Ectodermal cell (in vitro differentiated cells): Measurements from ENCODE around the gene ITPR2.

Experiments
- H3K27ac ChIP-seq: 2 replicates; pipeline ENCODE4 v1.7.0; 2013; ENCODE audit warnings: mild to moderate bottlenecking, low read depth, low read length; ENCODE audit not compliant: insufficient read depth, poor library complexity, severe bottlenecking
- H3K27me3 ChIP-seq: 2 replicates; pipeline ENCODE4 v1.7.0; 2013; ENCODE audit warnings: mild to moderate bottlenecking, low read length; ENCODE audit not compliant: insufficient read depth, control insufficient read depth, poor library complexity, severe bottlenecking
- H3K36me3 ChIP-seq: one replicate; pipeline ENCODE4 v1.7.0; 2013; ENCODE audit warnings: low read length; ENCODE audit not compliant: control insufficient read depth, insufficient read depth
- H3K4me1 ChIP-seq: one replicate; pipeline ENCODE4 v1.7.0; 2013; ENCODE audit warnings: low read length; ENCODE audit not compliant: control insufficient read depth, insufficient read depth
- H3K4me3 ChIP-seq: 2 replicates; pipeline ENCODE4 v1.7.0; 2013; ENCODE audit warnings: low read depth, low read length, control low read depth; ENCODE audit not compliant: insufficient read depth
- H3K9me3 ChIP-seq: 2 replicates; pipeline ENCODE4 v1.7.0; 2013; ENCODE audit warnings: mild to moderate bottlenecking, low read length, moderate library complexity; ENCODE audit not compliant: control insufficient read depth
- WGBS, 2 experiments: methylation state at CpG; one replicate each; pipeline ENCODE4 v1.1.7; 2013; ENCODE audit warnings: missing lambda C conversion rate in 2 of 2; 5-methylcytosine and 5-hydroxymethylcytosine counted together

Gene ITPR2

DNA sequence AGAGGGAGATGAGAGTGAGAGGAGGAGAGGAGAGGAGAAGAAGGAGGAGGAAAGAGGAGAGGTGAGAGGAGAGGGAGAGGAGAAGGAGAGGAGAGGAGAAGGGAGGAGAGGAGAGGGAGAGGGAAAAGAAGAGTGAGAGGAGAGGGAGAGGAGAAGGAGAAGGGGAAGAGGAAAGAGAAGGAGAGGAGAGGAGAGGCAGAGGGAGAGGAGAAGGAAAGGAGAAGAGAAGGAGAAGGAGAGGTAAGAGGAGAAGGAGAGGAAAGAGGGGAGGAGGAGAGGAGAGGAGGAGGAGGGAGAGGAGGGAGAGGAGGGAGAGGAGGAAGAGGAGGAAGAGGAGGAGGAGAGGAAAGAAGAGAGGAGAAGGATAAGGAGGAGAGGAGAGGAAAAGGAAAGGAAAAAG, 266.8 kb downstream of the ITPR2 start:
- Histone ChIP-seq H3K9me3 (no peaks in the 10 kb centered on the region), H3K4me3 (no peak overlapping the region), H3K36me3 (no peaks in the 10 kb centered on the region), H3K4me1 (no peaks in the 10 kb centered on the region), H3K27ac (no peak overlapping the region), H3K27me3 (no peaks in the 10 kb centered on the region)

DNA sequence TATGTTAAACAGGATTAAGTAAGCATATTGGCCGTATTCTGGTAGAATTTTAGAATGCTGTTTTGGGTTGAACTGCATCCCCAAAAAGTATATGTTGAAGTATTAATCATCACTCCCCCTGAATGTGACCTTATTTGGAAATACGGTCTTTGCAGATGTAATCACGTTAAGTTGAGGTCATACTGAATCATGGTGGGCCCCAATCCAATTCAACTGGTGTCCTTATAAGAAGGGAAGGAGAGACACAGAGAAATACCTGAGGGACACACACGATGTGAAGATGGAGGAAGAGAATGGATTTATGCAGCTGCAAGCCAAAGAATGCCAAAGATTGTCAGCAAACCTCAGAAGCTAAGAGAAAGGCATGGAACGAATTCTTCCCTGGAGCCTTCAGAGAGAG, 268.6 kb downstream of the ITPR2 start:
- WGBS, 2 experiments: 72 to 91% methylated on average over 4 to 5 of the region's 5 CpGs
- no peaks in the 10 kb centered on the region for H3K36me3 ChIP-seq
- H3K9me3 ChIP-seq: no peaks in the 10 kb centered on the region
- no peaks in the 10 kb centered on the region for H3K27me3 ChIP-seq
- H3K27ac ChIP-seq: no peak overlapping the region
- H3K4me3 ChIP-seq: no peak overlapping the region
- H3K4me1 ChIP-seq: no peaks in the 10 kb centered on the region

DNA sequence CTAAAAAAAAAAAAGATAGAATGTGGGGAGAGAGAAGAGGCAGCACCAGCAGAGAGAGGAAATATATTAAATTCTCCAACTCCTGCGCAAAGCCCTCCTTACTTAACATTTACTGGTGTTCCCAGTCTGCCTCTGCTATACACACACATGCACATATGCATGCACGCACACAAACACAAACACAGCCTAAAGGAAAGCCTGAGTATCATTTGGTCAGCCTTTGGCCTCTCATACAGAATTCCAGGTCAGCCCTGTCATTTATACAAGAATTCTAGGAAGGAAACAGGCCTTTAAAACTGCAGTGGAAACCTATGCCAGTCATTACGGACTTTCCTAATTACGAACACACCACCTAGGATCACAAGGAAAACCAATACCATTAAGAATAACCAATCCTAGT, 269.4 kb downstream of the ITPR2 start:
- Histone ChIP-seq H3K9me3 (no peaks in the 10 kb centered on the region), H3K4me3 (no peak overlapping the region), H3K27me3 (no peaks in the 10 kb centered on the region), H3K36me3 (no peaks in the 10 kb centered on the region), H3K27ac (no peak overlapping the region), H3K4me1 (no peaks in the 10 kb centered on the region)
- 89 to 93% methylated on average over 4 of the region's 4 CpGs for WGBS, 2 experiments

DNA sequence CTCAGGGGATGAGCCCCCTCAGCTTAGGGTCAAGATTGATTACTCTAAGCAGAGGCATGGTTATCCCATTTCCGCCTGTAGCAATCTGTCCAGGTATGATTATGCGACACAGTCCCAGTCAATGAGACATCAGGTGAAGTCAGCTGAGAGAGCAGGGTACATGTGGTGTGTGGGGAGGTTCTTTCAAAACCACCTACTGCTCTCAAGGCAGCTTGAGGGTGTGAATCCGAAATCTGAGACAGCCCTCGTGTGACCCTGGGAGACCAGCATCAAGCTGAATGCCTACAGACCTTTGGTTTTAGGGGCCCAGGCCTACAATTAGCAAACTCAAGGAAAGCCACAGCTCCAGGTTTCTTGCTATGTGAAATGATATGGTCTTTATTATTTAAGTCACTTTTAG, 275.7 kb downstream of the ITPR2 start:
- Histone ChIP-seq H3K4me3 (no peak overlapping the region), H3K4me1 (no peaks in the 10 kb centered on the region), H3K9me3 (no peaks in the 10 kb centered on the region), H3K36me3 (no peaks in the 10 kb centered on the region), H3K27me3 (no peaks in the 10 kb centered on the region), H3K27ac (no peak overlapping the region)
- 88 to 92% methylated on average over 4 of the region's 4 CpGs for WGBS, 2 experiments

DNA sequence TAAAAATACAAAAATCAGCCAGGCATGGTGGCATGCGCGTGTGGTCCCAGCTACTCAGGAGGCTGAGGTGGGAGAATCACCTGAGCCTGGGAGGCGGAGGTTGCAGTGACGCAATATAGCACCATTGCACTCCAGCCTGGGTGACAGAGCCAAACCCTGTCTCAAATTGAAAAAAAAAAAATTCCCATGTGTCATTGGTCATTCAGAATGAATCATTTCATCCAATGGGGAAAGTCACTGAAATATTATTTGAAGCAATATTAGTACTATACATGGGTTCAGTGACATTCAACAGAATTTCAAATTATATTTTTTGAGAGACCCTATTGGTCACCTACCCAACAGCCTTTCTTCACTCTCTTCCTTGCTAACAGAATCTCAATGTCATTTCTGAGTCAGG, 276.1 kb downstream of the ITPR2 start:
- 93 to 98% methylated on average over 4 of the region's 4 CpGs for WGBS, 2 experiments
- Histone ChIP-seq H3K4me1 (no peaks in the 10 kb centered on the region), H3K36me3 (no peaks in the 10 kb centered on the region), H3K27ac (no peak overlapping the region), H3K9me3 (no peaks in the 10 kb centered on the region), H3K27me3 (no peaks in the 10 kb centered on the region), H3K4me3 (no peak overlapping the region)

DNA sequence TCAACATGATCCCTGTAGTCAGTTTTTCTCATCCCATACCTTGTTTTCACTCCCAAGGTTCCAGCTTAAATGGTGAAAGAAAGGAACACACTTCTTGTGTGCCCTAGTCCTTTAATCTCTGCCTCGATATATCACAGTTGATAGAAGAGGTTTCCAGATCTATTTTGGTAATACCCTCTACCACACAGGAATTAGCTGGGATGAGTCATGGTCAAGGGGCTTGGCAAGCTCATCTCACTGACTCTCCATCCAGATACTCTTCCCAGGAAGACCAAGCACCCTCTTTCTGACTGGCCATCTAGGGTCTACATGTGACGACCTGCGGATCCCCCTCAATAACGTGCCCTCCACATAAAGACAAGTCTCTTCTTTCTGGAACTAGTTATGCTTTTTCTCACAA, 277.9 kb downstream of the ITPR2 start:
- Histone ChIP-seq H3K9me3 (no peaks in the 10 kb centered on the region), H3K27ac (no peak overlapping the region), H3K27me3 (no peaks in the 10 kb centered on the region), H3K36me3 (no peaks in the 10 kb centered on the region), H3K4me3 (no peak overlapping the region), H3K4me1 (no peaks in the 10 kb centered on the region)
- WGBS, 2 experiments: 95% methylated on average over 3 to 4 of the region's 4 CpGs

DNA sequence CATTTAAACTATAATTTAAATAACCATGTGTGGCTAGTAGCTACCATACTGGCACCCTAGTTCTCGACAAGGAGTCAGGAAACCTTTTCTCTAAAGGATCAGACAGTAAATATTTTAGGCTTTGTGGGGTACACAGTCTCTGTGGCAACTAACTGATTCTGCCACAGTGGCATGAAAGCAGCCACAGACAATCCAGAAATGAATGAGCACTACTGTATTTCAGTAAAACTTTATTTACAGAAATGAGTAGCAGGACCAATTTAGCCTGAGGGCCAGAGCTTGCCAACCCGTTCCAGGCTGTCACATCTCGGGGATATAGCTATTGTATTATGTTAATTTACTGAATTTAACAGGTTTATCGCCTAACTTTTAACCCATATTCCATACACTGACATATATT, 278.7 kb downstream of the ITPR2 start:
- WGBS, 2 experiments: 85 to 90% methylated on average over 2 of the region's 4 CpGs
- Histone ChIP-seq H3K4me1 (no peaks in the 10 kb centered on the region), H3K27me3 (no peaks in the 10 kb centered on the region)

DNA sequence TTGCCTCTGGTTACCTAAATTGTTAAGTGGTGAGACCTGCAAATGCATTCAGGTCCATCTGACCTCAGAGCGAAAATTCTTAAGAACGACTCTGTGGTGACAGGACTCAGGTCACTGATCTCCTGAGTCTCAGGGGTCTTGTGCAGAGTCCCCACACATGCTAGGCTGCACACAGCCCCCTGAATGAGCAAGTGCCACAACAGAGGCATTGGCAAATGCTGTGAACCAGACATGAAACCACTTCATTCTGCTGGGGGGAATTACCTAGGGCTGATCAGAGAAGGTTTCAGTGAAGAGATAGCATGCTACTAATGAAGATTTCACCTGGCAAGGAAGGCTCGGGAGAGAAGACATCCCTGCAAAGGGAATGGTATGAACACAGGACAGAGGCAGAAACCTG, 281.6 kb downstream of the ITPR2 start:
- Histone ChIP-seq H3K4me3 (no peak overlapping the region), H3K27ac (no peak overlapping the region), H3K27me3 (no peaks in the 10 kb centered on the region), H3K9me3 (no peaks in the 10 kb centered on the region), H3K4me1 (no peaks in the 10 kb centered on the region), H3K36me3 (no peaks in the 10 kb centered on the region)
- 90 to 92% methylated on average over 3 of the region's 3 CpGs for WGBS, 2 experiments

More for the DNA sequence above, 278.7 kb downstream of the ITPR2 start:
- no peaks in the 10 kb centered on the region for H3K36me3 ChIP-seq
- H3K4me3 ChIP-seq: no peak overlapping the region
- H3K27ac ChIP-seq: no peak overlapping the region
- no peaks in the 10 kb centered on the region for H3K9me3 ChIP-seq

DNA sequence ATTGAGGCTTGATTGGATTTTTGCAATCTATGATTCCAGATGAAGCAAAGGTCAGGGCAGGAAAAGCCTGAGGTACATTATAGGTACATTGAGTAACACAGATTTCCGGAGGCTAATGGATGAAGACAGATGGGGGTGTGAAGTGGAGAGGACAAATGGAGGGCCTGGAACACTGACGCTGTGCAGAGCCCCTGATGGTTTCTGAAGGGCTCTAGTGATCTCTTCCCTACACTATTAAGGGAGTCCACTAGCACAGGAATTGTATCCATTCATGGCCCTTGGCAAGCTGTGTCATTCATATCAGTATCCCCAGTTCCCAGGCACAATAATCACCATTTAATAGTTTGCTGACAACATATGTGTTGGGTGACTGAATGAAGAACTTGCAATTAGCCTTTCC, 284.8 kb downstream of the ITPR2 start:
- Histone ChIP-seq H3K4me1 (no peaks in the 10 kb centered on the region), H3K4me3 (no peak overlapping the region), H3K9me3 (no peaks in the 10 kb centered on the region), H3K27ac (no peak overlapping the region), H3K27me3 (no peaks in the 10 kb centered on the region), H3K36me3 (no peaks in the 10 kb centered on the region)
- WGBS, 2 experiments: 92 to 94% methylated on average over 2 of the region's 2 CpGs

DNA sequence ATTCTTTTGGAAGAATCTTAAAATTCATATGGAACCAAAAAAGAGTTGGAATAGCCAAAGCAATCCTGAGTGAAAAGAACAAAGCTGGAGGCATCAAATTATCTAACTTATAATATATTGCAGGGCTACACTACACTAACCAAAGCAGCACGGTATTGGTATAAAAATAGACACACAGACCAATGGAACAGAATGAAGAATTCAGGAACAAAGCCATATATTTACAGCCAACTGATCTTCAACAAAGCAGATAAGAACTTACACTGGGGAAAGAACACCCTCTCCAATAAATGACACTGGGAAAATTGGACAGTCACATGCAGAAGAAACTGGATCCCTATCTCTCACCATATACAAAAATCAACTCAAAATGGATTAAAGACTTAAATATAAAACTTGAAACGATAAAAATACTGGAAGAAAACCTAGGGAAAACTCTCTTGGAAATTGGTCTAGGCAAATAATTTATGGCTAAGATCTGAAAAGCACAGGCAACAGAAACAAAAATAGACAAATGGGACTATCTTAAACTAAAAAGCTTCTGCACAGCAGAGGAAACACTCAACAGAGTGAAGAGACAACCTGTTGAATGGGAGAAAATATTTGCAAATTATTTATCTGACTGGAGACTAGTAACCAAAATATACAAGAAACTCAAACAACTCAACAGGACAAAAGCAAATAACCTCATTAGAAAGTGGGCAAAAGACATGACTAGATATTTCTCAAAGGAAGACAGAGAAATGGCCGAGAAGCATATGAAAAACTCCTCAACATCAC, 286.3 kb downstream of the ITPR2 start:
- WGBS, 2 experiments: 93 to 100% methylated on average over 2 to 3 of the region's 3 CpGs
- H3K27me3 ChIP-seq: no peaks in the 10 kb centered on the region
- H3K4me3 ChIP-seq: no peak overlapping the region
- no peaks in the 10 kb centered on the region for H3K4me1 ChIP-seq
- H3K9me3 ChIP-seq: no peaks in the 10 kb centered on the region
- H3K27ac ChIP-seq: no peak overlapping the region
- no peaks in the 10 kb centered on the region for H3K36me3 ChIP-seq

DNA sequence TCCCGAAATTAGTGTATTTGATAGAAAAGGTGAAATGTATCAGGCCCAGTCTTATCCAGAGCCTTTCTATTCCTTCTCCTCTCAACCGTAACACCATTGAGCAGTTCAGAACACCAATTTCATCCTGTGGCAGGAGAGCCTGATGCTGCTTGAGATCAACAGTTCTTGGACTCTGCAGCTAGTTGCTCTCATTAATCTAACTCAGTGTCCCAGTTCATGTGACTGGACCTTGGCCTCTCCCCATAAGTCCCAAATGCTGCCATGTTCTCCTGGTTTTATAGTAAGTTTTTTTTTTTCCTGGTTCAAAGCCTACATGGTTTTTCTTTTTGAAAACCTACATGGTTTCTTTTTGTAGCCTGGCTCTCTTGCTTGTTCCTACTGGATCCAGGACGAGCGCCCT, 293.9 kb downstream of the ITPR2 start:
- Histone ChIP-seq H3K36me3 (no peaks in the 10 kb centered on the region), H3K27me3 (no peaks in the 10 kb centered on the region)
- WGBS, 2 experiments: 78 to 84% methylated on average over 4 of the region's 4 CpGs

More for the DNA sequence above, 293.9 kb downstream of the ITPR2 start:
- Histone ChIP-seq H3K4me1 (no peaks in the 10 kb centered on the region), H3K27ac (no peak overlapping the region), H3K9me3 (no peaks in the 10 kb centered on the region), H3K4me3 (no peak overlapping the region)
